ENCODE measurements around the gene GRIK1.

DNA sequence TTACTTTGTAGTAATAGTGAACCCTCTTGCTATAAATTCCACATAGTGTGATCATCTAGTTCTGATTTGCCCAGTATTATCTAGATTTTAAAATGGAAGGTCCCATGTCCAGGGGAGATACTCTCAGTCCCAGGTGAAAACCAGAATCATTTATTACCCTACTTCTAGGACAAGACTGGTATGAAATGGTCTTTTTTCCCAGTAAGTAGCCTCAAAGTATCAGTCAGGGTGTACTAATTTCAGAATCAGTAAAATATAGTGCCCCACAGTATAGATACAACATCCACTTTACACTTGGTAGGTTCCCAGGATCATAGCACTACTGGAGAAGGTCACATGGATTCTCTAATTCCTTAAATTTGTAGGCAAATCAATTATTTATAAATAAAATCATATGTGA lies 318.3 kb downstream of the GRIK1 start:
- TF ChIP-seq, protein P1, sequence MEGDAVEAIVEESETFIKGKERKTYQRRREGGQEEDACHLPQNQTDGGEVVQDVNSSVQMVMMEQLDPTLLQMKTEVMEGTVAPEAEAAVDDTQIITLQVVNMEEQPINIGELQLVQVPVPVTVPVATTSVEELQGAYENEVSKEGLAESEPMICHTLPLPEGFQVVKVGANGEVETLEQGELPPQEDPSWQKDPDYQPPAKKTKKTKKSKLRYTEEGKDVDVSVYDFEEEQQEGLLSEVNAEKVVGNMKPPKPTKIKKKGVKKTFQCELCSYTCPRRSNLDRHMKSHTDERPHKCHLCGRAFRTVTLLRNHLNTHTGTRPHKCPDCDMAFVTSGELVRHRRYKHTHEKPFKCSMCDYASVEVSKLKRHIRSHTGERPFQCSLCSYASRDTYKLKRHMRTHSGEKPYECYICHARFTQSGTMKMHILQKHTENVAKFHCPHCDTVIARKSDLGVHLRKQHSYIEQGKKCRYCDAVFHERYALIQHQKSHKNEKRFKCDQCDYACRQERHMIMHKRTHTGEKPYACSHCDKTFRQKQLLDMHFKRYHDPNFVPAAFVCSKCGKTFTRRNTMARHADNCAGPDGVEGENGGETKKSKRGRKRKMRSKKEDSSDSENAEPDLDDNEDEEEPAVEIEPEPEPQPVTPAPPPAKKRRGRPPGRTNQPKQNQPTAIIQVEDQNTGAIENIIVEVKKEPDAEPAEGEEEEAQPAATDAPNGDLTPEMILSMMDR (tag by site-specific recombination; IDR thresholded peaks at IDR 0.05) = no peak
- TF ChIP-seq, protein P2, sequence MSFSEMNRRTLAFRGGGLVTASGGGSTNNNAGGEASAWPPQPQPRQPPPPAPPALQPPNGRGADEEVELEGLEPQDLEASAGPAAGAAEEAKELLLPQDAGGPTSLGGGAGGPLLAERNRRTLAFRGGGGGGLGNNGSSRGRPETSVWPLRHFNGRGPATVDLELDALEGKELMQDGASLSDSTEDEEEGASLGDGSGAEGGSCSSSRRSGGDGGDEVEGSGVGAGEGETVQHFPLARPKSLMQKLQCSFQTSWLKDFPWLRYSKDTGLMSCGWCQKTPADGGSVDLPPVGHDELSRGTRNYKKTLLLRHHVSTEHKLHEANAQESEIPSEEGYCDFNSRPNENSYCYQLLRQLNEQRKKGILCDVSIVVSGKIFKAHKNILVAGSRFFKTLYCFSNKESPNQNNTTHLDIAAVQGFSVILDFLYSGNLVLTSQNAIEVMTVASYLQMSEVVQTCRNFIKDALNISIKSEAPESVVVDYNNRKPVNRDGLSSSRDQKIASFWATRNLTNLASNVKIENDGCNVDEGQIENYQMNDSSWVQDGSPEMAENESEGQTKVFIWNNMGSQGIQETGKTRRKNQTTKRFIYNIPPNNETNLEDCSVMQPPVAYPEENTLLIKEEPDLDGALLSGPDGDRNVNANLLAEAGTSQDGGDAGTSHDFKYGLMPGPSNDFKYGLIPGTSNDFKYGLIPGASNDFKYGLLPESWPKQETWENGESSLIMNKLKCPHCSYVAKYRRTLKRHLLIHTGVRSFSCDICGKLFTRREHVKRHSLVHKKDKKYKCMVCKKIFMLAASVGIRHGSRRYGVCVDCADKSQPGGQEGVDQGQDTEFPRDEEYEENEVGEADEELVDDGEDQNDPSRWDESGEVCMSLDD (tag by site-specific recombination; IDR thresholded peaks at IDR 0.05) = no peak
- TF ChIP-seq, protein P3, sequence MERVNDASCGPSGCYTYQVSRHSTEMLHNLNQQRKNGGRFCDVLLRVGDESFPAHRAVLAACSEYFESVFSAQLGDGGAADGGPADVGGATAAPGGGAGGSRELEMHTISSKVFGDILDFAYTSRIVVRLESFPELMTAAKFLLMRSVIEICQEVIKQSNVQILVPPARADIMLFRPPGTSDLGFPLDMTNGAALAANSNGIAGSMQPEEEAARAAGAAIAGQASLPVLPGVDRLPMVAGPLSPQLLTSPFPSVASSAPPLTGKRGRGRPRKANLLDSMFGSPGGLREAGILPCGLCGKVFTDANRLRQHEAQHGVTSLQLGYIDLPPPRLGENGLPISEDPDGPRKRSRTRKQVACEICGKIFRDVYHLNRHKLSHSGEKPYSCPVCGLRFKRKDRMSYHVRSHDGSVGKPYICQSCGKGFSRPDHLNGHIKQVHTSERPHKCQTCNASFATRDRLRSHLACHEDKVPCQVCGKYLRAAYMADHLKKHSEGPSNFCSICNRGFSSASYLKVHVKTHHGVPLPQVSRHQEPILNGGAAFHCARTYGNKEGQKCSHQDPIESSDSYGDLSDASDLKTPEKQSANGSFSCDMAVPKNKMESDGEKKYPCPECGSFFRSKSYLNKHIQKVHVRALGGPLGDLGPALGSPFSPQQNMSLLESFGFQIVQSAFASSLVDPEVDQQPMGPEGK (tag by site-specific recombination; IDR thresholded peaks at IDR 0.05) = no peak
- TF ChIP-seq, protein P4, sequence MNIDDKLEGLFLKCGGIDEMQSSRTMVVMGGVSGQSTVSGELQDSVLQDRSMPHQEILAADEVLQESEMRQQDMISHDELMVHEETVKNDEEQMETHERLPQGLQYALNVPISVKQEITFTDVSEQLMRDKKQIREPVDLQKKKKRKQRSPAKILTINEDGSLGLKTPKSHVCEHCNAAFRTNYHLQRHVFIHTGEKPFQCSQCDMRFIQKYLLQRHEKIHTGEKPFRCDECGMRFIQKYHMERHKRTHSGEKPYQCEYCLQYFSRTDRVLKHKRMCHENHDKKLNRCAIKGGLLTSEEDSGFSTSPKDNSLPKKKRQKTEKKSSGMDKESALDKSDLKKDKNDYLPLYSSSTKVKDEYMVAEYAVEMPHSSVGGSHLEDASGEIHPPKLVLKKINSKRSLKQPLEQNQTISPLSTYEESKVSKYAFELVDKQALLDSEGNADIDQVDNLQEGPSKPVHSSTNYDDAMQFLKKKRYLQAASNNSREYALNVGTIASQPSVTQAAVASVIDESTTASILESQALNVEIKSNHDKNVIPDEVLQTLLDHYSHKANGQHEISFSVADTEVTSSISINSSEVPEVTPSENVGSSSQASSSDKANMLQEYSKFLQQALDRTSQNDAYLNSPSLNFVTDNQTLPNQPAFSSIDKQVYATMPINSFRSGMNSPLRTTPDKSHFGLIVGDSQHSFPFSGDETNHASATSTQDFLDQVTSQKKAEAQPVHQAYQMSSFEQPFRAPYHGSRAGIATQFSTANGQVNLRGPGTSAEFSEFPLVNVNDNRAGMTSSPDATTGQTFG (tag by site-specific recombination; IDR thresholded peaks at IDR 0.05; ENCODE audit: borderline replicate concordance) = no peak
- no peak for TF ChIP-seq ZNF366 (tag by site-specific recombination; conservative IDR thresholded peaks at IDR 0.05)
